MCF 10A (cell line): ENCODE data around the gene CELA2B. TPM values are rescaled to one million over a fixed set of nuclear protein-coding genes. Genes with fewer than 3 reads are reported as not detected.
"Not testable (repeated sequence)": the region's sequence is repeated elsewhere in the genome, so short reads cannot be mapped to it uniquely, and the experiment has no call there.

Experiments used
- BruUV-seq: library from RNA; stranded (reverse); fragments of 400-500 nt; replicated peaks from 2 replicates; lab custom pipeline; 2021; lab: Mats Ljungman, UMichigan
- CTCF ChIA-PET: fragments of 300-600 bp; sonication (Branson Sonifier 250); formaldehyde crosslinking; extraction: SDS; loops from one replicate; lab custom pipeline; 2021; ENCODE audit warnings: antibody characterized with exemption, inconsistent platforms; lab: Yijun Ruan, JAX
- POLR2A ChIA-PET: fragments of 300-600, 350-650 bp; sonication (Branson Sonifier 250); formaldehyde crosslinking; extraction: SDS; loops from one replicate; lab custom pipeline; 2020; ENCODE audit warnings: antibody characterized with exemption, inconsistent platforms; lab: Yijun Ruan, JAX
- DNase-seq: peaks from one replicate; pipeline ENCODE4 v3.0.0-alpha.2; 2018; ENCODE audit not compliant: unreplicated experiment
- H3K27ac Mint-ChIP-seq: one replicate; pipeline ENCODE4 v1.8.0; 2022; ENCODE audit warnings: mild to moderate bottlenecking, low read depth, mixed read lengths; ENCODE audit not compliant: unreplicated experiment
- H3K27me3 Mint-ChIP-seq: one replicate; pipeline ENCODE4 v1.8.0; 2022; ENCODE audit warnings: mixed read lengths; ENCODE audit not compliant: insufficient read depth, unreplicated experiment
- H3K36me3 Mint-ChIP-seq: one replicate; pipeline ENCODE4 v1.8.0; 2022; ENCODE audit warnings: mild to moderate bottlenecking, moderate library complexity, mixed read lengths; ENCODE audit not compliant: insufficient read depth, unreplicated experiment
- H3K4me1 Mint-ChIP-seq: one replicate; pipeline ENCODE4 v1.8.0; 2022; ENCODE audit warnings: mixed read lengths; ENCODE audit not compliant: insufficient read depth, unreplicated experiment
- H3K4me3 Mint-ChIP-seq: one replicate; pipeline ENCODE4 v1.8.0; 2022; ENCODE audit warnings: mild to moderate bottlenecking, moderate library complexity, mixed read lengths; ENCODE audit not compliant: unreplicated experiment
- H3K9me3 Mint-ChIP-seq: one replicate; pipeline ENCODE4 v1.8.0; 2022; ENCODE audit warnings: mixed read lengths; ENCODE audit not compliant: unreplicated experiment
- CTCF ChIP-seq: fragments of 200-600 bp; IDR thresholded peaks from one replicate; pipeline ENCODE4 v1.8.0; 2022; ENCODE audit warnings: antibody characterized with exemption, mild to moderate bottlenecking; ENCODE audit not compliant: unreplicated experiment
- intact Hi-C: fragments of 100-400 bp; cut with micrococcal nuclease; formaldehyde crosslinking; loops from 2 replicates; pipeline ENCODE4 v1.14.1; 2022
- total RNA-seq: library from RNA; stranded (reverse); gene quantifications from 2 replicates; pipeline ENCODE4 v1.2.3, GENCODE V29; 2022

Gene CELA2B
- total RNA-seq, 1 experiment from 2014 or later: not detected

- POLR2A ChIA-PET: no interaction called here
Observed at GRCh38 chr1:15510611-15511405, 34.9 kb downstream of the CELA2B start.

GRCh38 chr1:15513192-15513591 is 37.3 kb downstream of the CELA2B start:
- Mint-ChIP-seq H3K36me3 (peaks cover 18% of the 10 kb centered on the region), H3K4me3 (no peak overlapping the region), H3K27ac (no peak overlapping the region), H3K9me3 (no peaks in the 10 kb centered on the region), H3K4me1 (peaks cover 8% of the 10 kb centered on the region), H3K27me3 (no peaks in the 10 kb centered on the region)
- DNase-seq: no peak
- TF ChIP-seq CTCF: no peak
- no TSS peak for BruUV-seq
- CTCF ChIA-PET: interaction anchor here (0.7 to 1.0 kb wide), 2 partner anchors 12 to 413 kb away, joined by 3 to 4 read pairs; no protein-coding TSS in a partner anchor
- intact Hi-C loops: no loop called here
- POLR2A ChIA-PET: no interaction called here

More at GRCh38 chr1:15510611-15511405, 34.9 kb downstream of the CELA2B start:
- no peak for DNase-seq
- peaks cover 8% of the 10 kb centered on the region for H3K4me1 Mint-ChIP-seq
- no peak overlapping the region for H3K27ac Mint-ChIP-seq
- intact Hi-C loops: no loop called here
- no peak overlapping the region for H3K4me3 Mint-ChIP-seq
- H3K9me3 Mint-ChIP-seq: no peaks in the 10 kb centered on the region
- CTCF ChIA-PET: interaction anchor here (0.6 kb wide), 1 partner anchor 230 kb away, joined by 3 read pairs; no protein-coding TSS in a partner anchor
- H3K27me3 Mint-ChIP-seq: no peaks in the 10 kb centered on the region
- no peak for TF ChIP-seq CTCF
- BruUV-seq: no TSS peak
- peaks cover 17% of the 10 kb centered on the region for H3K36me3 Mint-ChIP-seq

GRCh38 chr1:15513919-15514318 is 38.0 kb downstream of the CELA2B start:
- DNase-seq: no peak
- CTCF ChIA-PET: interaction anchor here (0.7 to 1.2 kb wide), 2 partner anchors 14 to 414 kb away, joined by 3 to 4 read pairs; no protein-coding TSS in a partner anchor
- no TSS peak for BruUV-seq
- Mint-ChIP-seq H3K4me3 (no peak overlapping the region), H3K9me3 (no peaks in the 10 kb centered on the region), H3K36me3 (peaks cover 21% of the 10 kb centered on the region), H3K27ac (no peak overlapping the region), H3K4me1 (peaks cover 8% of the 10 kb centered on the region), H3K27me3 (no peaks in the 10 kb centered on the region)
- POLR2A ChIA-PET: interaction anchor here (1.7 kb wide), 1 partner anchor 13 kb away, joined by 5 read pairs; the partner anchor contains the start of gene DNAJC16
- no peak for TF ChIP-seq CTCF
- intact Hi-C loops: no loop called here

GRCh38 chr1:15514557-15514956 is 38.7 kb downstream of the CELA2B start:
- DNase-seq, H3K4me1 Mint-ChIP-seq, BruUV-seq, H3K9me3 Mint-ChIP-seq, H3K4me3 Mint-ChIP-seq, intact Hi-C loops, H3K27me3 Mint-ChIP-seq, H3K27ac Mint-ChIP-seq: not testable (repeated sequence)
- POLR2A ChIA-PET: interaction anchor here (1.7 kb wide), 1 partner anchor 12 kb away, joined by 5 read pairs; the partner anchor contains the start of gene DNAJC16
- peaks cover 21% of the 10 kb centered on the region for H3K36me3 Mint-ChIP-seq
- CTCF ChIA-PET: interaction anchor here (1.2 kb wide), 1 partner anchor 14 kb away, joined by 4 read pairs; no protein-coding TSS in a partner anchor
